ENCODE measurements around the gene SELENOH. TPM values are rescaled to one million over a fixed set of nuclear protein-coding genes. Genes with fewer than 3 reads are reported as not detected.

The SELENOH gene
- total RNA-seq, 1 donor from 2014 or later = 123 TPM

DNA sequence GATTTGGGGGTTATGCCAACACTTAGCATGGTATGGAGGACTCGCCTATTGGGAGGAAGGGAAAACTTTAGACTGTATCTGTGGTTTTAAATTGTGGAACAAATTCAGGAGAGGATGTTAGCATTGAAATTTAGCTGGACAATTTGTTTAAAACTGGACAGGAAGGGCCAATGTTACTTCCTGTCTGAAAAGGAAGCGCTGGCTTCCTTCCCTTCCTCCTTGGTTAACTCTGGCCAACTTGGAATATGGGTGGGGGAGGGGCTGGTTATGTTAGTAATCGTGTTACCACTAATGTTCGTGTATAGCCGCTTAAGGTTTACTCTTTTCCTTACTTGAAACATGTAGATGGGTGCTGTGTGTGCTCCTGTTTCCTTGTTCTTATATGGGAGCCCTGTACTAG is 34.2 kb downstream of the SELENOH start:
- TF ChIP-seq EZH2 (IDR thresholded peaks at IDR 0.05; ENCODE audit: insufficient read depth, low read length) = no peak
- TF ChIP-seq, protein P1, sequence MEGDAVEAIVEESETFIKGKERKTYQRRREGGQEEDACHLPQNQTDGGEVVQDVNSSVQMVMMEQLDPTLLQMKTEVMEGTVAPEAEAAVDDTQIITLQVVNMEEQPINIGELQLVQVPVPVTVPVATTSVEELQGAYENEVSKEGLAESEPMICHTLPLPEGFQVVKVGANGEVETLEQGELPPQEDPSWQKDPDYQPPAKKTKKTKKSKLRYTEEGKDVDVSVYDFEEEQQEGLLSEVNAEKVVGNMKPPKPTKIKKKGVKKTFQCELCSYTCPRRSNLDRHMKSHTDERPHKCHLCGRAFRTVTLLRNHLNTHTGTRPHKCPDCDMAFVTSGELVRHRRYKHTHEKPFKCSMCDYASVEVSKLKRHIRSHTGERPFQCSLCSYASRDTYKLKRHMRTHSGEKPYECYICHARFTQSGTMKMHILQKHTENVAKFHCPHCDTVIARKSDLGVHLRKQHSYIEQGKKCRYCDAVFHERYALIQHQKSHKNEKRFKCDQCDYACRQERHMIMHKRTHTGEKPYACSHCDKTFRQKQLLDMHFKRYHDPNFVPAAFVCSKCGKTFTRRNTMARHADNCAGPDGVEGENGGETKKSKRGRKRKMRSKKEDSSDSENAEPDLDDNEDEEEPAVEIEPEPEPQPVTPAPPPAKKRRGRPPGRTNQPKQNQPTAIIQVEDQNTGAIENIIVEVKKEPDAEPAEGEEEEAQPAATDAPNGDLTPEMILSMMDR (IDR thresholded peaks at IDR 0.05; ENCODE audit: insufficient read depth, low read depth, low read length) = no peak
- no peak overlapping the region for H3K4me3 ChIP-seq (ENCODE audit: insufficient read depth, low read depth, low read length)
- peak overlapping the region; percentile 82 for H3K4me2 ChIP-seq (ENCODE audit: low read length)
- H3K36me3 Mint-ChIP-seq (ENCODE audit: low read depth, unreplicated experiment) = peaks cover 11% of the 10 kb centered on the region
- DNase-seq (ENCODE audit: low read depth) = no peak
- H3K36me3 ChIP-seq (ENCODE audit: insufficient read depth, low read length) = no peaks in the 10 kb centered on the region
- H3K9me3 ChIP-seq (ENCODE audit: insufficient read depth, low read depth, low read length) = no peaks in the 10 kb centered on the region
- H3K27ac ChIP-seq (ENCODE audit: low read depth, low read length) = peak overlapping the region; percentile 88
- peaks cover 51% of the 10 kb centered on the region for H3K4me1 ChIP-seq (ENCODE audit: insufficient read depth, low read length)
- no peaks in the 10 kb centered on the region for H3K27me3 Mint-ChIP-seq (ENCODE audit: low read depth, unreplicated experiment)
- no peak overlapping the region for H2AFZ ChIP-seq (ENCODE audit: low read depth, low read length)
- no peaks in the 10 kb centered on the region for H3K9me3 Mint-ChIP-seq (ENCODE audit: unreplicated experiment)
- peak overlapping the region; percentile 41 for H3K4me3 Mint-ChIP-seq (ENCODE audit: unreplicated experiment)
- peak overlapping the region; percentile 94 for H3K27ac Mint-ChIP-seq (ENCODE audit: unreplicated experiment)
- H3K79me2 ChIP-seq (ENCODE audit: insufficient read depth, low read length) = peaks cover 99% of the 10 kb centered on the region
- peak overlapping the region; percentile 20 for H3K9ac ChIP-seq (ENCODE audit: low read length)
- no peak for FAIRE-seq
- peaks cover 94% of the 10 kb centered on the region for H4K20me1 ChIP-seq (ENCODE audit: insufficient read depth, low read length)
- peaks cover 74% of the 10 kb centered on the region for H3K4me1 Mint-ChIP-seq (ENCODE audit: low read depth, unreplicated experiment)
- no peaks in the 10 kb centered on the region for H3K27me3 ChIP-seq (ENCODE audit: insufficient read depth, low read length)

DNA sequence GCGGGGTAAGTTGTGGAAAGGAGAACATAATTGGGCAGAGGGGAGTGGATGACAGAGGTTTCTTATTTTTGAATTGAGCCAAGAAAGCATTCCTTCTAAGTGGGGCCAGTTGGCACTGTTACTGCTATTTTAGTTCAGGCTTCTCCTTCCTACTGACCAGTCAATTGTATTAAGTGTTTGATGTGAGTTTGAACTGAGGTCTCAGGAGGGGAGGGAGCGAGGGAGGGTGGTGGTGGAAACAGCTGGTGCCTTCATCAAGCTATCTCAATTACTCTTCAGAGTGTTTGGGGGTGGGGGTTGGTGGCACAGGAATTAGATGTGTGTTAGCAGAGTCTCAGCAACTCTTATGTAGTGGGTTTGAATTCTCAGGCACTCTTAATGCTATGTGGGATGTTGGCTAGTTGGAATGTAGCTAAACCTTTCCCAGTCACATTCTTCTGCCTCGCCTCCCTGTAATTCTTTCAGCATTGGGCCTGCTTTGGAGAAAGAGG is 34.8 kb downstream of the SELENOH start:
- TF ChIP-seq, protein P1 (IDR thresholded peaks at IDR 0.05; ENCODE audit: insufficient read depth, low read depth, low read length) = no peak
- TF ChIP-seq EZH2 (IDR thresholded peaks at IDR 0.05; ENCODE audit: insufficient read depth, low read length) = no peak
- H3K4me1 Mint-ChIP-seq (ENCODE audit: low read depth, unreplicated experiment) = peaks cover 80% of the 10 kb centered on the region
- H3K27me3 ChIP-seq (ENCODE audit: insufficient read depth, low read length) = no peaks in the 10 kb centered on the region
- no peak overlapping the region for H2AFZ ChIP-seq (ENCODE audit: low read depth, low read length)
- H3K79me2 ChIP-seq (ENCODE audit: insufficient read depth, low read length) = peaks cover 99% of the 10 kb centered on the region
- H3K4me1 ChIP-seq (ENCODE audit: insufficient read depth, low read length) = peaks cover 51% of the 10 kb centered on the region
- H3K4me3 ChIP-seq (ENCODE audit: insufficient read depth, low read depth, low read length) = no peak overlapping the region
- H3K4me2 ChIP-seq (ENCODE audit: low read length) = peak overlapping the region; percentile 82
- peak overlapping the region; percentile 79 for H3K9ac ChIP-seq (ENCODE audit: low read length)
- peaks cover 94% of the 10 kb centered on the region for H4K20me1 ChIP-seq (ENCODE audit: insufficient read depth, low read length)
- no peaks in the 10 kb centered on the region for H3K9me3 Mint-ChIP-seq (ENCODE audit: unreplicated experiment)
- peak; percentile 90 for DNase-seq (ENCODE audit: low read depth)
- peak overlapping the region; percentile 88 for H3K27ac ChIP-seq (ENCODE audit: low read depth, low read length)
- peak overlapping the region; percentile 41 for H3K4me3 Mint-ChIP-seq (ENCODE audit: unreplicated experiment)
- FAIRE-seq = no peak
- no peaks in the 10 kb centered on the region for H3K36me3 ChIP-seq (ENCODE audit: insufficient read depth, low read length)
- peak overlapping the region; percentile 94 for H3K27ac Mint-ChIP-seq (ENCODE audit: unreplicated experiment)
- H3K9me3 ChIP-seq (ENCODE audit: insufficient read depth, low read depth, low read length) = no peaks in the 10 kb centered on the region
- H3K36me3 Mint-ChIP-seq (ENCODE audit: low read depth, unreplicated experiment) = peaks cover 11% of the 10 kb centered on the region
- H3K27me3 Mint-ChIP-seq (ENCODE audit: low read depth, unreplicated experiment) = no peaks in the 10 kb centered on the region

DNA sequence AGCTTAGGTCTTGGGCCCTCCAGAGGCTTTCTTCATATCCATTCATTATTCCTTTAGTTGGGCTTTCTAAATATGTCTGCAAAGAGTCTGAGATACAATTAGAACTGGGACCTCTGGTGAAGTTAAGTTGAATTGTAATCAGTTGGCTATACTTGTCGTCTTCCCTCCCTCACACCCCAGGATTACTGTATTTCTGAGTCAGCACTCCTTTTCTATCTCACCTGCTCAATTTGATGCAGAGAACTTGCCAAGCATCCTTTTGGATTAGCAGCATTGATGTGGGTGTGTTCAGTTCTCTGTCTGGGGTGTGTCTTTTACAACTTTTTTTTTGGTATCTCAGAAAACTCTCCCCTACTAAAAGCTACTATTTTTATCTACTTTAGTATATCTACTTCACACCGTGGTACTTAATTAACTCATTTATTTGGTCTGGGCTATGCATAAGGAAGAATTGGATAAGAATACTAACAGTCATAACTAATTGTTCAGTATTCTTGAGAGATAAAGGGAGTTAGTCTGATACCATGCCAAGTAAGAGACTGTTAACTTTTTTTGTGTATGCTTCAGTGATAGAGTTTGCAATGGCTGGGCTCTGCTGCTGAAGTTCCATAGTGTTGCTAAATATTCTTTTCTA is 35.4 kb downstream of the SELENOH start:
- Histone ChIP-seq H3K9me3 (ENCODE audit: insufficient read depth, low read depth, low read length) (no peaks in the 10 kb centered on the region), H3K4me2 (ENCODE audit: low read length) (peak overlapping the region; percentile 82), H3K4me3 (ENCODE audit: insufficient read depth, low read depth, low read length) (no peak overlapping the region), H4K20me1 (ENCODE audit: insufficient read depth, low read length) (peaks cover 94% of the 10 kb centered on the region), H2AFZ (ENCODE audit: low read depth, low read length) (no peak overlapping the region), H3K27me3 (ENCODE audit: insufficient read depth, low read length) (no peaks in the 10 kb centered on the region), H3K36me3 (ENCODE audit: insufficient read depth, low read length) (no peaks in the 10 kb centered on the region), H3K79me2 (ENCODE audit: insufficient read depth, low read length) (peaks cover 99% of the 10 kb centered on the region), H3K27ac (ENCODE audit: low read depth, low read length) (peak overlapping the region; percentile 88), H3K4me1 (ENCODE audit: insufficient read depth, low read length) (peaks cover 51% of the 10 kb centered on the region), H3K9ac (ENCODE audit: low read length) (peak overlapping the region; percentile 79)
- peaks cover 83% of the 10 kb centered on the region for H3K4me1 Mint-ChIP-seq (ENCODE audit: low read depth, unreplicated experiment)
- peaks cover 11% of the 10 kb centered on the region for H3K36me3 Mint-ChIP-seq (ENCODE audit: low read depth, unreplicated experiment)
- peak overlapping the region; percentile 46 for H3K4me3 Mint-ChIP-seq (ENCODE audit: unreplicated experiment)
- DNase-seq (ENCODE audit: low read depth) (no peak), FAIRE-seq (no peak)
- no peak for TF ChIP-seq EZH2 (IDR thresholded peaks at IDR 0.05; ENCODE audit: insufficient read depth, low read length)
- TF ChIP-seq, protein P1 (IDR thresholded peaks at IDR 0.05; ENCODE audit: insufficient read depth, low read depth, low read length) = no peak
- no peaks in the 10 kb centered on the region for H3K27me3 Mint-ChIP-seq (ENCODE audit: low read depth, unreplicated experiment)
- H3K9me3 Mint-ChIP-seq (ENCODE audit: unreplicated experiment) = no peaks in the 10 kb centered on the region
- peak overlapping the region; percentile 94 for H3K27ac Mint-ChIP-seq (ENCODE audit: unreplicated experiment)
